ENCODE data around the gene RARRES2.
"Not testable (repeated sequence)": the region's sequence is repeated elsewhere in the genome, so short reads cannot be mapped to it uniquely, and the experiment has no call there.

RARRES2 gene

DNA sequence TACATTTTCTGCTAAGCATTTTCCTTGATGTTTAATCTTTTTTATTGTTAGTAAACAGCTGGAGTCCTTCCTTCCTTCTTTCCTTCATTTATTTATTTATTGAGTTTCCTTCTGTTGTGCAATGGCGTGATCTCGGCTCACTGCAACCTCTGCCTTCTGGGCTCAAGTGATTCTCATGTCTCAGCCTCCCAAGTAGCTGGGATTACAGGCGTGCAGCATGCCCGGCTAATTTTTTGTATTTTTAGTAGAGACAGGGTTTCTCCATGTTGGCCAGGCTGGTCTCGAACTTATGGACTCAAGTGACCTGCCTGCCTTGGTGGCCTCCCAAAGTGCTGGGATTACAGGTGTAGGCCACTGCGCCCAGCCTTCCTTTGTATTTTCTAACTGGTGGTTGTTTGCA is 24.4 kb downstream of the RARRES2 start:
- DNase-seq (ENCODE audit: low read depth): not testable (repeated sequence)

- DNase-seq (ENCODE audit: low read depth): no peak
Measured at GRCh38 chr7:150314639-150315239, 26.7 kb downstream of the RARRES2 start.

GRCh38 chr7:150313870-150314269 is 27.6 kb downstream of the RARRES2 start:
- no peak for DNase-seq (ENCODE audit: low read depth)

GRCh38 chr7:150313367-150313809 is 28.0 kb downstream of the RARRES2 start:
- no peak for DNase-seq (ENCODE audit: low read depth)

GRCh38 chr7:150312649-150313366 is 28.6 kb downstream of the RARRES2 start:
- peak; percentile 62 for DNase-seq (ENCODE audit: low read depth)

- peak; percentile 21 for DNase-seq (ENCODE audit: low read depth)
Measured at GRCh38 chr7:150311711-150312110, 29.7 kb downstream of the RARRES2 start.

GRCh38 chr7:150311146-150311545 is 30.3 kb downstream of the RARRES2 start:
- DNase-seq (ENCODE audit: low read depth): no peak

DNA sequence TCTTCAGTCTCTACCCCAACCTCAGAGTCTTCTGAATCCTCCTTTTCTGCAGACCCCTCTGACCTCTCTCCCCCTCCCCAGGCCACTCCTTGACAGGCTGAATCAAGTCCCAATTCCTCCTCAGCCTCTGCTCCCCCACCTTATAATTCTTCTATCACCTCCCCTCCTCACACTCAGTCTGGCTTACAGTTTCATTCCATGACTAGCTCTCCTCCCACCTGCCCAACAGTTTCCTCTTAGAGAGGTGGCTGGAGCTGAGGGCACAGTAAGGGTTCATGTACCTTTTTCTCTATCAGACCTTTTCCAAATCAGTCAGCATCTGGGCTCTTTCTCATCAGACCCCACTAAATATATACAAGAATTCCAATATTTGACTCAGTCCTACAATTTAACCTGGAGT is 32.9 kb downstream of the RARRES2 start:
- DNase-seq (ENCODE audit: low read depth): no peak

- DNase-seq (ENCODE audit: low read depth): no peak
Measured at GRCh38 chr7:150307904-150308303, 33.5 kb downstream of the RARRES2 start.

GRCh38 chr7:150307129-150307528 is 34.3 kb downstream of the RARRES2 start:
- no peak for DNase-seq (ENCODE audit: low read depth)

GRCh38 chr7:150306377-150306776 is 35.1 kb downstream of the RARRES2 start:
- DNase-seq (ENCODE audit: low read depth): not testable (repeated sequence)

- not testable (repeated sequence) for DNase-seq (ENCODE audit: low read depth)
Measured at GRCh38 chr7:150305903-150306284, 35.5 kb downstream of the RARRES2 start.

DNA sequence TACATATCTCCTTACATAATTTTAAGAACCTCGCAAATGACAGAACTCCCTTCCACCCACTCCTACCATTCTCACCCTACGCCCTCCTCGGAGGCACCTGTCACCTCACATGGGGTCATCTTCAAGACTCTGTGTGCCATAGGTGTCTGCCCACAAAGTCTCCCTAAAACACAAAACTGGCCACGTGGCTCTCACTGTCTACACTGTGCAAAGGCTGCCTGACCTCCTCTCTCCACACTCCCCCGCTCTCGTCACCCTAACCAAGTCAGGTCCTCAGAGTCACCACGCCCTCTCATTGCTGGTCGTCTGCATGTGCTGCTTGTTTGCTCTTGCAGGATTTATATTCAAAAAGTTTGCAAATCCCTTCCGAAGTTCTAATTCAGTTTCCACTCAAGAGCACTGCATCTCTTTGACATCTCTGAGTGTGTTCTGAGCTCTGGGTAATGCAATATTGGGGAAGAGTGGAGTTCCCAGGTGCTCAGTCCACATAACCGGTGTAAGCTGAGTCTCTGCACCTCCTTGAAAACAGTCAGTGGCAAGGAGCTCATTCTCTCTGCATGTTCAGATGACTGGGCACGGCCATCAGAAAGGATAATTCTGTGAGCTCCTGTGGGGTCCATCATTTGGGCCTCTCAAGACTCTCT is 36.0 kb downstream of the RARRES2 start:
- DNase-seq (ENCODE audit: low read depth): not testable (repeated sequence)

DNA sequence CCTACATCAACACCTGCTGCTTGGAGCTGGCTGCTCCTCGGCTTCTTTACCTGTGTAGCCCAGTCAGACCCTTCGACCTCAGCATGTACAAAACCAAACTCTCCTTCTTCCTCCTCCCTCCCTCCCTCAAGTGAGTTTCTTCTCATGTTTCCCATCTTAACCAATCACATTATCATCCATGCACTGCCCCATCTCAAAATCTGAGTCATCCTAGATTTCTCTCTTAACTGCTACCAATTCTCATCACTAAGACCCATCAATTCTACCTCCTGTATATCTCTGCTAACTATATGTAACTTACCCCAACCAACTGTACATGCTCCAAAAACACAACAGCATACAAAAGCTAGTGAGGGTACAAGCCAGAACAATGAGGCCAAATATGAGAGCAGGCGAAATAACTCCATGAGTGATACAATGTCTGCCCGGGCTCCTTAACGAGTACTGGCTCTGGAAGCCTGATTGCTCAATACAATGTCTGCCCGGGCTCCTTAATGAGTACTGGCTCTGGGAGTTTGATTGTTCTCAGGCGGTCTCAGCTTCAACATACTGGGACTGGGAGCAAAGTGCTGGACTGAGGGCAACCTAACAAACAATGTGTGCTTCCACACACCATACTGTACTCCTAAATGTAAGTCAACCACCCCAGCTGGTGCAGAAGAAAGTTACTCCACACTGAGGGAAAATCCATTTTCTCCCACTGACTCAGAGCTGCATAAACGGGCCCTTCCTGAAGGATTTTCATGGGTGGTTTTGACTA is 36.8 kb downstream of the RARRES2 start:
- DNase-seq (ENCODE audit: low read depth): peak; percentile 26

- DNase-seq (ENCODE audit: low read depth): peak; percentile 70
Measured at GRCh38 chr7:150302908-150303310, 38.5 kb downstream of the RARRES2 start.

DNA sequence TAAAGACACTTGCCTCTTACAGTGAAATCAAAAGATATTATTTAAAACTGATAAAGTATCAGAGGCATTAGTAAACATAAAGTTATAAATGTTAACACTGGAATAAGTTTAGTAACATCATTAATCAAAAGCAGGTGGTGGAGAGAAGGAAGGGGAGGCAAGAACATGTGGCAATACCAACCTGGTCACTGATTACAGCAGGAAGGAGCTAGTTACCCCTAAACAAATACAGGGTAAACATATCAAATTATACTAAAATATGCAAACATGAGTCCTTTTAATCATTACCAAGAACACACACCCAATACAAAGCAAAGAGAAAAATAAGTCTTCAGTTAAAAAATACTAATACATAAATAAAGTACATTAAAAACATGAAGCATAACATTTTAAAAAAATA is 43.5 kb downstream of the RARRES2 start:
- DNase-seq (ENCODE audit: low read depth): not testable (repeated sequence)

- DNase-seq (ENCODE audit: low read depth): not testable (repeated sequence)
Measured at GRCh38 chr7:150296802-150297201, 44.6 kb downstream of the RARRES2 start.

- DNase-seq (ENCODE audit: low read depth): not testable (repeated sequence)
Measured at GRCh38 chr7:150295614-150296013, 45.8 kb downstream of the RARRES2 start.

DNA sequence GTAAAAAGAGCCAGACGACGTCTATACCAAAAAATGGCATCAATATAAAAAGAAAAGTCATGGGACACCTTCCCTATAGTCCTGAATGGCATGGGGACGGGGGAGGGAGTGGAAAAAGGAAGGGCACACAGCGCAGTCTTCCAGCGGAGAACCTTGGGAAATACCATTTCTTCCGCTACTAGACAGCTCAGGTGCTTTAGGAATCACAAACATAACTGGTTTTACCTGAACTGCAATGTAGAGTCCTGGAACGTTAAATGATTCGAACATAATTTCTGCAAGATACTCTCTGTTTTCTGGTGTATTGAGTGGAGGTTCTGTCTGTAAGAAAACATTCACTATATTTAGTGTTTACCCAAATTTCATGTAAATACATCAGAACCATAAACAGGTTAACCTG is 46.4 kb downstream of the RARRES2 start:
- DNase-seq (ENCODE audit: low read depth): not testable (repeated sequence)

- not testable (repeated sequence) for DNase-seq (ENCODE audit: low read depth)
Measured at GRCh38 chr7:150290317-150290716, 51.1 kb downstream of the RARRES2 start.

GRCh38 chr7:150288816-150289215 is 52.6 kb downstream of the RARRES2 start:
- DNase-seq (ENCODE audit: low read depth): not testable (repeated sequence)
